SK-N-MC (cell line): ENCODE results near the gene APOE.

Experiments used
- DNase-seq: peaks from one replicate; pipeline ENCODE4 v3.0.0-alpha.2; 2011; ENCODE audit warnings: low read depth, low spot score
- H3K27ac ChIP-seq: fragments of 200-600 bp; sonication (generic); 2 replicates; pipeline ENCODE4 v1.5.1; 2016; ENCODE audit warnings: mixed run types
- H3K36me3 ChIP-seq: fragments of 200-600 bp; sonication (generic); 2 replicates; pipeline ENCODE4 v1.6.1; 2017; ENCODE audit warnings: antibody characterized with exemption, low read length, mixed read lengths; ENCODE audit not compliant: insufficient read depth
- H3K4me3 ChIP-seq: fragments of 200-600 bp; sonication (generic); 2 replicates; pipeline ENCODE4 v1.5.1; 2016
- H3K9ac ChIP-seq: fragments of 200-600 bp; sonication (generic); 2 replicates; pipeline ENCODE4 v1.8.0; 2017; ENCODE audit warnings: mixed run types, mixed read lengths; ENCODE audit not compliant: insufficient read length
- H3K9me3 ChIP-seq: fragments of 200-600 bp; sonication (generic); 2 replicates; pipeline ENCODE4 v1.6.1; 2017; ENCODE audit warnings: low read depth, mild to moderate bottlenecking, antibody characterized with exemption, low read length, moderate library complexity, mixed read lengths
- EZH2 ChIP-seq: fragments of 200-600 bp; sonication (generic); IDR thresholded peaks from one replicate; pipeline ENCODE4 v1.6.1; 2017; ENCODE audit warnings: antibody characterized with exemption
- FOXP2 ChIP-seq: optimal IDR thresholded peaks from 2 replicates; pipeline ENCODE3; 2011; ENCODE audit warnings: mild to moderate bottlenecking, moderate library complexity; ENCODE audit not compliant: insufficient read depth; ENCODE audit errors: extremely low read length, control extremely low read depth
- POLR2AphosphoS5 ChIP-seq: IDR thresholded peaks from 2 replicates; pipeline ENCODE4 v1.6.1; 2012; ENCODE audit warnings: mild to moderate bottlenecking, low read depth, low read length, borderline replicate concordance

The APOE gene

GRCh38 chr19:44900328-44901244, 5.0 kb upstream of the APOE start:
- H3K9ac ChIP-seq: no peak overlapping the region
- no peak overlapping the region for H3K4me3 ChIP-seq
- DNase-seq: no peak
- TF ChIP-seq POLR2AphosphoS5 (no peak), EZH2 (no peak), FOXP2 (no peak)
- peaks cover 53% of the 10 kb centered on the region for H3K36me3 ChIP-seq
- no peaks in the 10 kb centered on the region for H3K9me3 ChIP-seq
- no peak overlapping the region for H3K27ac ChIP-seq

- H3K9me3 ChIP-seq: no peaks in the 10 kb centered on the region
- H3K9ac ChIP-seq: no peak overlapping the region
- H3K4me3 ChIP-seq: no peak overlapping the region
- DNase-seq: no peak
- peaks cover 29% of the 10 kb centered on the region for H3K36me3 ChIP-seq
- no peak for TF ChIP-seq EZH2
- TF ChIP-seq POLR2AphosphoS5: no peak
- TF ChIP-seq FOXP2: no peak
- no peak overlapping the region for H3K27ac ChIP-seq
Measured at GRCh38 chr19:44903216-44903601, 2.4 kb upstream of the APOE start.

GRCh38 chr19:44903602-44904425, 1.8 kb upstream of the APOE start:
- Histone ChIP-seq H3K36me3 (peaks cover 28% of the 10 kb centered on the region), H3K4me3 (no peak overlapping the region), H3K9me3 (no peaks in the 10 kb centered on the region), H3K9ac (no peak overlapping the region), H3K27ac (peak overlapping the region; percentile 73)
- no peak for DNase-seq
- TF ChIP-seq EZH2 (no peak), POLR2AphosphoS5 (peak; percentile 55), FOXP2 (no peak)

- no peak for DNase-seq
- peaks cover 28% of the 10 kb centered on the region for H3K36me3 ChIP-seq
- TF ChIP-seq EZH2 (no peak), POLR2AphosphoS5 (peak; percentile 12; the same call in 1 of the 2 replicates)
- peak overlapping the region; percentile 73 for H3K27ac ChIP-seq
- H3K4me3 ChIP-seq: no peak overlapping the region
- no peak overlapping the region for H3K9ac ChIP-seq
- no peaks in the 10 kb centered on the region for H3K9me3 ChIP-seq
Measured at GRCh38 chr19:44904426-44904994, 1.1 kb upstream of the APOE start.

- Histone ChIP-seq H3K27ac (no peak overlapping the region), H3K36me3 (peaks cover 6% of the 10 kb centered on the region), H3K9ac (no peak overlapping the region), H3K4me3 (no peak overlapping the region), H3K9me3 (no peaks in the 10 kb centered on the region)
- DNase-seq: no peak
- TF ChIP-seq POLR2AphosphoS5 (no peak), EZH2 (no peak), FOXP2 (no peak)
Measured at GRCh38 chr19:44907613-44908012, 2.0 kb downstream of the APOE start.

GRCh38 chr19:44908074-44908835, 2.7 kb downstream of the APOE start:
- DNase-seq: no peak
- H3K36me3 ChIP-seq: peaks cover 2% of the 10 kb centered on the region; the same call in 1 of the 2 replicates
- TF ChIP-seq POLR2AphosphoS5 (no peak), EZH2 (no peak), FOXP2 (no peak)
- no peak overlapping the region for H3K4me3 ChIP-seq
- no peak overlapping the region for H3K9ac ChIP-seq
- no peaks in the 10 kb centered on the region for H3K9me3 ChIP-seq
- no peak overlapping the region for H3K27ac ChIP-seq

GRCh38 chr19:44908836-44909261, 3.3 kb downstream of the APOE start:
- no peak overlapping the region for H3K4me3 ChIP-seq
- no peaks in the 10 kb centered on the region for H3K36me3 ChIP-seq
- no peak overlapping the region for H3K27ac ChIP-seq
- no peak for TF ChIP-seq EZH2
- no peak for TF ChIP-seq POLR2AphosphoS5
- TF ChIP-seq FOXP2: no peak
- no peak for DNase-seq
- H3K9ac ChIP-seq: no peak overlapping the region
- H3K9me3 ChIP-seq: no peaks in the 10 kb centered on the region
